Spinal cord (tissue), 10 donors: Measurements from ENCODE around the gene ATP6V1B1. TPM values are rescaled to one million over a fixed set of nuclear protein-coding genes. Genes with fewer than 3 reads are reported as not detected.
"Not testable (repeated sequence)": the region's sequence is repeated elsewhere in the genome, so short reads cannot be mapped to it uniquely, and the experiment has no call there.

Source experiments
- DNase-seq, 6 donors: peaks; one replicate each; pipeline versions ENCODE4 v3.0.0 to v3.0.0-alpha.2; 2013 to 2015; ENCODE audit warnings: low spot score in 6 of 6, low read depth in 4 of 6
- H3K27ac ChIP-seq: one replicate; pipeline ENCODE4 v1.5.1; 2013; ENCODE audit warnings: low read depth, low read length, control low read depth
- H3K27me3 ChIP-seq: one replicate; pipeline ENCODE4 v1.6.1; 2013; ENCODE audit warnings: low read length; ENCODE audit not compliant: control insufficient read depth, insufficient read depth
- H3K36me3 ChIP-seq: one replicate; pipeline ENCODE4 v1.6.1; 2013; ENCODE audit warnings: low read length; ENCODE audit not compliant: control insufficient read depth, insufficient read depth
- H3K4me1 ChIP-seq: one replicate; pipeline ENCODE4 v1.6.1; 2013; ENCODE audit warnings: low read length; ENCODE audit not compliant: control insufficient read depth, insufficient read depth
- H3K4me3 ChIP-seq: one replicate; pipeline ENCODE4 v1.5.1; 2013; ENCODE audit warnings: low read depth, low read length, control low read depth
- H3K9me3 ChIP-seq: one replicate; pipeline ENCODE4 v1.6.1; 2013; ENCODE audit warnings: low read length; ENCODE audit not compliant: control insufficient read depth, insufficient read depth
- WGBS: methylation state at CpG from one replicate; pipeline ENCODE4 v1.1.5; 2013; ENCODE audit warnings: missing lambda C conversion rate; ENCODE audit not compliant: insufficient coverage; 5-methylcytosine and 5-hydroxymethylcytosine counted together
- polyA plus RNA-seq, 2 donors: library from polyadenylated mRNA; unstranded; fragments of 120-200 nt; gene quantifications; one replicate each; pipeline ENCODE4 v1.2.1, GENCODE V29; 2013; ENCODE audit not compliant: insufficient read length in 2 of 2
- total RNA-seq, 2 donors: library from RNA; depleted of rRNA in 1 of 2; stranded (reverse); fragments of 120-200 nt in 1 of 2; fragments of >200 nt in 1 of 2; gene quantifications; one replicate each; pipeline versions ENCODE4 v1.2.3 to v1.2.4, GENCODE V29; 2013 to 2014
- donor health status: healthy.

Gene ATP6V1B1
- total and polyA plus RNA-seq, 4 donors = 0.39 to 0.59 (median 0.40) TPM; not detected in 1

GRCh38 chr2:70994009-70994698, 58.5 kb downstream of the ATP6V1B1 start:
- H3K27ac ChIP-seq = no peak overlapping the region
- H3K4me1 ChIP-seq = peaks cover 24% of the 10 kb centered on the region
- under 1% methylated on average over 47 of the region's 49 CpGs for WGBS

GRCh38 chr2:70994699-70995425, 59.2 kb downstream of the ATP6V1B1 start, which contains the start of gene TEX261:
Gene TEX261, minus strand, starts transcription at chr2:70994873. Its CDS starts 116 bp downstream, at chr2:70994757.
- H3K4me1 ChIP-seq = peaks cover 24% of the 10 kb centered on the region
- no peaks in the 10 kb centered on the region for H3K9me3 ChIP-seq
- peaks cover 25% of the 10 kb centered on the region for H3K36me3 ChIP-seq
- no peak within 1 kb of the TSS for H3K27ac ChIP-seq
- DNase-seq = peak in 5 of 6 donors; percentile 68 to 96 (median 86)
- WGBS = under 1% methylated on average over 64 of the region's 65 CpGs
- H3K4me3 ChIP-seq = peak within 1 kb of the TSS; percentile 84
- no peaks in the 10 kb centered on the region for H3K27me3 ChIP-seq

More at GRCh38 chr2:70994009-70994698, 58.5 kb downstream of the ATP6V1B1 start:
- Histone ChIP-seq H3K27me3 (no peaks in the 10 kb centered on the region), H3K4me3 (peak overlapping the region; percentile 81), H3K36me3 (peaks cover 28% of the 10 kb centered on the region), H3K9me3 (no peaks in the 10 kb centered on the region)
- no peak for DNase-seq

DNA sequence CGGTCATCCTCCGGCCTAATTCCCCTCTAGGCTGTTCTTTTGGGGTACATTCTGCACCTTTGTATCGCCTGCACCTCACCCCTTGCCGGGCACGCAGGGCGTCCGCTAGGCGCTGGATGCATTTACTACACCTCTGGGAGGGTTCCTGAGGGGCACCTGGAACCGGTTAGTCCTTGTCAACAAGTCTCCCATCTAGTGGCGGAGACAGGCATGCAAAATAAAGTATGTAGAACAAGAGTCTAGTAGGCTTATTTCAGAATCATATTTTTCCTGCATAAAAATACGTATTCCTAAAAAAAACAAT, 59.7 kb downstream of the ATP6V1B1 start:
- DNase-seq = peak in 2 of 6 donors; percentile 63 to 86
- peaks cover 24% of the 10 kb centered on the region for H3K4me1 ChIP-seq
- peak overlapping the region; percentile 84 for H3K4me3 ChIP-seq
- 2% methylated on average over 8 of the region's 11 CpGs for WGBS
- H3K36me3 ChIP-seq = peaks cover 20% of the 10 kb centered on the region
- H3K9me3 ChIP-seq = no peaks in the 10 kb centered on the region
- H3K27ac ChIP-seq = no peak overlapping the region
- no peaks in the 10 kb centered on the region for H3K27me3 ChIP-seq

- H3K27me3 ChIP-seq, H3K4me3 ChIP-seq, DNase-seq, H3K27ac ChIP-seq, H3K36me3 ChIP-seq, H3K9me3 ChIP-seq: not testable (repeated sequence)
- WGBS = no CpG with 5 or more reads among the region's 4 CpGs
- peaks cover 19% of the 10 kb centered on the region for H3K4me1 ChIP-seq
Observed at GRCh38 chr2:70998885-70999284, 63.2 kb downstream of the ATP6V1B1 start.

GRCh38 chr2:70999362-70999761, 63.7 kb downstream of the ATP6V1B1 start:
- no peaks in the 10 kb centered on the region for H3K36me3 ChIP-seq
- no peaks in the 10 kb centered on the region for H3K27me3 ChIP-seq
- H3K4me3 ChIP-seq = no peak overlapping the region
- DNase-seq = no peak
- H3K27ac ChIP-seq = no peak overlapping the region
- no peaks in the 10 kb centered on the region for H3K9me3 ChIP-seq
- 75% methylated on average over 2 of the region's 2 CpGs for WGBS
- H3K4me1 ChIP-seq = peaks cover 16% of the 10 kb centered on the region

DNA sequence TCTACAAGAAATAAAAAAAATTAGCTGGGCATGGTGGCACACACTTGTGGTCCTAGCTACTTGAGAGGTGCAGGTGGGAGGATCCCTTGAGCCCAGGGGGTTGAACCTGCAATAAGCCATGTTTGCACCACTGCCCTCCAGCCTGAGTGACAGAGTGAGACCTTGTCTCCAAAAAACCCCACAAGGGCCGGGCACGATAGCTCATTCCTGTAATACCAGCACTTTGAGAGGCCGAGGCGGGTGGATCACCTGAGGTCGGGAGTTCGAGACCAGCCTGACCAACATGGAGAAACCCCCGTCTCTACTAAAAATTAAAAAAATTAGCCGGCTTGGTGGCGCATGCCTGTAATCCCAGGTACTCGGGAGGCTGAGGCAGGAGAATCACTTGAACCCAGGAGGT, 64.2 kb downstream of the ATP6V1B1 start:
- H3K4me1 ChIP-seq = peaks cover 16% of the 10 kb centered on the region
- not testable (repeated sequence) for H3K27ac ChIP-seq, DNase-seq, H3K27me3 ChIP-seq, H3K4me3 ChIP-seq, H3K36me3 ChIP-seq, H3K9me3 ChIP-seq
- WGBS = 98% methylated on average over 8 of the region's 10 CpGs

DNA sequence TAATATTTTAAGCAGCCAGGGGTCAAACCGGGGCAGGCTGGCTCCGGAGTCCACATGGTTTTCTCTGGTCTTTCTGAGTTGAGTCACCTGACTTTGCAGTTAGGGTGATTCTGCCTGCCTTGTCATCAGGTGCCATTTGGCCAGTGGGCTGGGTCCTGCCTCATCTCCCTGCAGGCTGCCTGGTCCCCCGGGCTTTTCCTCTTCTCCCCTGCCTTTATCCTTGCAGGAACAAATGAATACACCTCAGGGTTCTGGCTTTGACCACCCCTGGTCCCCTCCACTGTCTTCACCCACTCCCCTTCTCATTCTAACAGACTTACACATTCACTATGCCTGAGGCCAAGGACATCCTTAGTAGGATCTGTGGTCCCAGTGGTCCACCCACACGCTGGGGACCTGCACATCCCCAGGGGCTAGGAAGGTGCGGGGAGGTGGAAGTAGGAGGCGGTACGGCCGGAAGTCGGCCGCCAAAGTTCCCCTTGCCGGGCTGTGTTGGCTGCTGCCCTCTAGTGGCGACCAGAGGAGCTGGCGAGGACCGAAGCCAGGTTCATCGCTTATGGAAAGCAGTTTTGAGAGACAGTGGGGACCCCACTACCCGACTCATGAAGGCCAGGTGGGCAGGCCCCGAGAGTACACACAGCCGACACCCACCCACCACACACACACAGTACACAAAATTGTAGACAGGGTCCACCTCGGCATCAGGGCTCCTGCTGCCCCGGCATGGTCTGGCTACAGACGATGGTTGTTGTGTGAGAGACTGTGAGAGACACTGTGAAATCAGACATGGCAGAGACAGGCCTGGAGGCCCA, 65.3 kb downstream of the ATP6V1B1 start:
- WGBS = 19% methylated on average over 15 of the region's 21 CpGs
- peak overlapping the region; percentile 26 for H3K4me3 ChIP-seq

GRCh38 chr2:71001592-71001927, 65.9 kb downstream of the ATP6V1B1 start:
- Histone ChIP-seq H3K4me3 (no peak overlapping the region), H3K36me3 (no peaks in the 10 kb centered on the region), H3K9me3 (no peaks in the 10 kb centered on the region), H3K27ac (no peak overlapping the region), H3K27me3 (no peaks in the 10 kb centered on the region), H3K4me1 (peaks cover 10% of the 10 kb centered on the region)
- no peak for DNase-seq
- no CpG with 5 or more reads among the region's 5 CpGs for WGBS

More for the DNA sequence above, 65.3 kb downstream of the ATP6V1B1 start:
- no peaks in the 10 kb centered on the region for H3K27me3 ChIP-seq
- H3K9me3 ChIP-seq = no peaks in the 10 kb centered on the region
- H3K4me1 ChIP-seq = peaks cover 10% of the 10 kb centered on the region
- H3K36me3 ChIP-seq = no peaks in the 10 kb centered on the region
- no peak overlapping the region for H3K27ac ChIP-seq
- DNase-seq = peak in 3 of 6 donors; percentile 24 to 71 (median 63)

- peak in 1 of 6 donors; percentile 62 for DNase-seq
- no peaks in the 10 kb centered on the region for H3K36me3 ChIP-seq
- peaks cover 10% of the 10 kb centered on the region for H3K4me1 ChIP-seq
- H3K27me3 ChIP-seq = no peaks in the 10 kb centered on the region
- H3K9me3 ChIP-seq = no peaks in the 10 kb centered on the region
- no peak overlapping the region for H3K27ac ChIP-seq
- 19% methylated on average over 7 of the region's 11 CpGs for WGBS
- H3K4me3 ChIP-seq = no peak overlapping the region
Observed at GRCh38 chr2:71001981-71002570, 66.4 kb downstream of the ATP6V1B1 start.
